MM.1S (cell line): ENCODE data around the gene MAJIN.

ENCODE experiments used
- DNase-seq: peaks from one replicate; pipeline ENCODE4 v3.0.0-alpha.2; 2015
- H2AFZ ChIP-seq: fragments of 300-600 bp; sonication (generic); 2 replicates; pipeline ENCODE4 v1.6.0; 2016; ENCODE audit warnings: antibody characterized with exemption, low read length
- H3F3A ChIP-seq: fragments of 300-600 bp; sonication (generic); 2 replicates; pipeline ENCODE4 v1.6.1; 2016; ENCODE audit warnings: mild to moderate bottlenecking, antibody characterized with exemption, low read length, moderate library complexity, mixed read lengths; ENCODE audit not compliant: insufficient read depth
- H3K27ac ChIP-seq: fragments of 300-600 bp; sonication (generic); 2 replicates; pipeline ENCODE4 v1.5.1; 2016; ENCODE audit warnings: mild to moderate bottlenecking, low read length
- H3K27me3 ChIP-seq: fragments of 300-600 bp; sonication (generic); replicated peaks from 2 replicates; pipeline ENCODE4 v1.6.0; 2016; ENCODE audit warnings: low read length; ENCODE audit not compliant: insufficient read depth
- H3K36me3 ChIP-seq: fragments of 300-600 bp; sonication (generic); replicated peaks from 2 replicates; pipeline ENCODE4 v1.6.1; 2016; ENCODE audit warnings: mild to moderate bottlenecking, low read length, mixed read lengths; ENCODE audit not compliant: insufficient read depth
- H3K4me1 ChIP-seq: fragments of 300-600 bp; sonication (generic); 2 replicates; pipeline ENCODE4 v1.6.1; 2016; ENCODE audit warnings: low read length, mixed read lengths
- H3K4me2 ChIP-seq: fragments of 300-600 bp; sonication (generic); 2 replicates; pipeline ENCODE4 v1.6.0; 2016; ENCODE audit warnings: low read depth, low read length
- H3K4me3 ChIP-seq: fragments of 300-600 bp; sonication (generic); 2 replicates; pipeline ENCODE4 v1.5.1; 2016; ENCODE audit warnings: low read length, mixed read lengths
- H3K79me2 ChIP-seq: fragments of 300-600 bp; sonication (generic); 2 replicates; pipeline ENCODE4 v1.6.1; 2016; ENCODE audit warnings: mixed run types, low read length, mixed read lengths
- H3K9ac ChIP-seq: fragments of 300-600 bp; sonication (generic); 2 replicates; pipeline ENCODE4 v1.6.1; 2016; ENCODE audit warnings: low read length, mixed read lengths
- H3K9me2 ChIP-seq: fragments of 300-600 bp; sonication (generic); replicated peaks from 2 replicates; pipeline ENCODE4 v1.6.1; 2016; ENCODE audit warnings: mild to moderate bottlenecking, low read length, mixed read lengths; ENCODE audit not compliant: insufficient read depth
- H3K9me3 ChIP-seq: fragments of 300-600 bp; sonication (generic); replicated peaks from 2 replicates; pipeline ENCODE4 v1.6.1; 2016; ENCODE audit warnings: mild to moderate bottlenecking, low read length, mixed read lengths; ENCODE audit not compliant: insufficient read depth
- H4K20me1 ChIP-seq: fragments of 300-600 bp; sonication (generic); 2 replicates; pipeline ENCODE4 v1.6.1; 2016; ENCODE audit warnings: mild to moderate bottlenecking, low read length, moderate library complexity, mixed read lengths; ENCODE audit not compliant: insufficient read depth
- CTCF ChIP-seq: fragments of 300-600 bp; sonication (generic); IDR thresholded peaks from 2 replicates; pipeline ENCODE4 v1.5.1; 2016; ENCODE audit warnings: antibody characterized with exemption, low read length, mixed read lengths
- EZH2 ChIP-seq: fragments of 300-600 bp; sonication (generic); optimal IDR thresholded peaks from 2 replicates; pipeline ENCODE3; 2017; ENCODE audit warnings: low read depth, mild to moderate bottlenecking, antibody characterized with exemption, low read length, mixed read lengths
- EZH2phosphoT487 ChIP-seq: fragments of 300-600 bp; sonication (generic); IDR thresholded peaks from 2 replicates; pipeline ENCODE4 v1.6.1; 2018; ENCODE audit warnings: antibody characterized with exemption, low read length

MAJIN gene

GRCh38 chr11:64903291-64903833 lies 68.5 kb downstream of the MAJIN start:
- TF ChIP-seq EZH2phosphoT487, result no peak
- no peak for TF ChIP-seq CTCF
- H4K20me1 ChIP-seq, result no peaks in the 10 kb centered on the region
- H3K36me3 ChIP-seq, result no peaks in the 10 kb centered on the region; the same call in 1 of the 2 replicates
- no peaks in the 10 kb centered on the region for H3K79me2 ChIP-seq
- no peaks in the 10 kb centered on the region for H3K27me3 ChIP-seq
- no peaks in the 10 kb centered on the region for H3K9me3 ChIP-seq
- H3K27ac ChIP-seq, result no peak overlapping the region
- DNase-seq, result no peak
- H2AFZ ChIP-seq, result no peak overlapping the region
- H3K4me3 ChIP-seq, result no peak overlapping the region
- H3F3A ChIP-seq, result no peaks in the 10 kb centered on the region
- no peak overlapping the region for H3K9ac ChIP-seq
- no peak overlapping the region for H3K4me2 ChIP-seq
- H3K4me1 ChIP-seq, result no peaks in the 10 kb centered on the region
- H3K9me2 ChIP-seq, result no peaks in the 10 kb centered on the region

- DNase-seq, result no peak
- no peaks in the 10 kb centered on the region for H3K27me3 ChIP-seq
- H3K4me3 ChIP-seq, result no peak overlapping the region
- no peaks in the 10 kb centered on the region for H3K79me2 ChIP-seq
- TF ChIP-seq EZH2phosphoT487 (no peak), EZH2 (no peak), CTCF (no peak)
- no peaks in the 10 kb centered on the region for H3K9me2 ChIP-seq
- no peaks in the 10 kb centered on the region for H4K20me1 ChIP-seq
- H3K9me3 ChIP-seq, result no peaks in the 10 kb centered on the region
- H3K27ac ChIP-seq, result no peak overlapping the region
- H3K4me1 ChIP-seq, result no peaks in the 10 kb centered on the region
- H3K9ac ChIP-seq, result no peak overlapping the region
- no peaks in the 10 kb centered on the region for H3F3A ChIP-seq
- H2AFZ ChIP-seq, result no peak overlapping the region
- H3K4me2 ChIP-seq, result no peak overlapping the region
- no peaks in the 10 kb centered on the region; the same call in 1 of the 2 replicates for H3K36me3 ChIP-seq
Measured at GRCh38 chr11:64902102-64902900, 69.6 kb downstream of the MAJIN start.

GRCh38 chr11:64900774-64901173 lies 71.1 kb downstream of the MAJIN start:
- TF ChIP-seq EZH2 (no peak), EZH2phosphoT487 (no peak), CTCF (no peak)

More at GRCh38 chr11:64900774-64901173, 71.1 kb downstream of the MAJIN start:
- Histone ChIP-seq H3K4me3 (no peak overlapping the region), H3K36me3 (no peaks in the 10 kb centered on the region; the same call in 1 of the 2 replicates), H3K27me3 (no peaks in the 10 kb centered on the region), H3F3A (no peaks in the 10 kb centered on the region), H3K9me2 (no peaks in the 10 kb centered on the region), H2AFZ (no peak overlapping the region), H3K27ac (no peak overlapping the region), H3K79me2 (no peaks in the 10 kb centered on the region), H4K20me1 (no peaks in the 10 kb centered on the region), H3K9ac (no peak overlapping the region), H3K9me3 (no peaks in the 10 kb centered on the region), H3K4me2 (no peak overlapping the region), H3K4me1 (no peaks in the 10 kb centered on the region)
- DNase-seq, result no peak
